HTR-8/SVneo (cell line): ENCODE results near the gene RUBCN.
"Not testable (repeated sequence)": the region's sequence is repeated elsewhere in the genome, so short reads cannot be mapped to it uniquely, and the experiment has no call there.

Experiments
- DNase-seq: peaks from one replicate; pipeline ENCODE4 v3.0.0; 2011; ENCODE audit warnings: low spot score, mixed read lengths; ENCODE audit not compliant: insufficient read length
- FAIRE-seq: peaks from 2 replicates; lab custom pipeline; 2011; peaks lifted over from hg19 to GRCh38; lab: Jason Lieb, UNC

The RUBCN gene

DNA sequence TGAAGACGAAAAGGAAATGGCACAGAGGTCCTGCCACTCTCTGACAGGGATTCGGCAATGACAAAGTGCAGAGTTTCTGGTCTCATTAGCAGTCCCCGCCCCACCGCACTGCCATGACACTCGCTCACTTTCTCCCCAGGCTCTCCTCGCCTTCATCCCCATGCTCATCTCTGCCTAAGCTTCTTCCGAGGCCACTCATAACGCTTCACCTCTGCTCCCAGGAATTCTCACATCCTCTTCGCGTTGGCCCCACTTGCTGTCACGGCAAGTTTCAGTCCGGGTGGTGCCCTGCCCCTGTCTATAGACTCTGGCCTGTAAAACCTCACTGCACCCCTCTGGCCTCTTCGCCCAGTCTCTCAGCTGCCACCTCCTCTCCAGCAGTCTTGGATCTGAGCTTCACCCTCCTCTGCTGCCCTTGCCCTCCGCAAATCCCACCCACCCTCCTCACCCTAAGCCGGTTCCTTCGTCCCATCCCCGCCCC, 654 bp downstream of the RUBCN start:
- DNase-seq (no peak), FAIRE-seq (no peak)

DNA sequence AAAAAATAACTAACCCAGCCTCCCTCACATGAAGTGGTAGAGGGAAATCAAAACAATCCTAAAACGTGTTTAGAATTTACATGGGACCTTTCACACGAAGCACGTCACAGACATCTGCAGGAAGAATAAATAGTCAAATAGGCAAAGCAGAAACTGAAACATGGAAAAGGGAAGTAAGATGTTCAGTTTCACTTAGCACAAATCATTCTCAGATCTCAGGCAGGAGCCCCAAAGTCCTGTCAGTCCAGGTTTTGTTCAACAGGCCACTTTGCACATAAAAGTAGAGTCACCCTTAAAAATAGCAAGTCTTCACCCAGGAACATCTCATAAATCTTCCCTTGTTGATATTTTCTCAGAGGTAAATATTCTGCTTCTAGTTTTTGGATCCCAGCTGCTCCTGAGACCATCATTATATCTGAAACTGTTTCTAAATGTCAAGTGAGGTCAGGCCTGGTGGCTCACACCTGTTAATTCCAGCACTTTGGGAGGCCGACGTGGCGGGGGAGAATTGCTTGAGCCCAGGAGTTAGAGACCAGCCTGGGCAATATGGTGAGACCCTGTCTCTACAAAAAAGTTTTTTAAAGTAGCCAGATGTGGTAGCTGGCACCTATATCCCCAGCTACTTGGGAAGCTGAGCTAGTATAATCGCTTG, 1.9 kb downstream of the RUBCN start:
- DNase-seq, result no peak

DNA sequence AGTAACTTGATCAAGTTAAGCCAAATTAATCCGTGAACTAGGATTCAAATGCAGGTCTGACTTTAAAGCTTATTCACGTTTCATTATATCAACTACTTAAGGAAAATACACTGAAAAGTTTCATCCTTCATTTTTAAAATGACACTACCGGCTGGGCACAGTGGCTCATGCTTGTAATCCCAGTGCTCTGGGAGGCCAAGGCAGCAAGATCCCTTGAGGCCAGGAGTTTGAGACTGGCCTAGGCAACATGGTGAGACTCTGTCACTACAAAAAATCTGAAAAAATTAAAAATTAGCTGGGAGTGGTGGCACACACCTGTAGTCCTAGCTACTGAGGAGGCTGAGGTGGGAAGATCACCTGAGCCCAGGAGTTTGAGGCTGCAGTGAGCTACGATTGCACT, 3.7 kb downstream of the RUBCN start:
- no peak for DNase-seq
- FAIRE-seq, result no peak

More for the DNA sequence above, 1.9 kb downstream of the RUBCN start:
- FAIRE-seq, result no peak

DNA sequence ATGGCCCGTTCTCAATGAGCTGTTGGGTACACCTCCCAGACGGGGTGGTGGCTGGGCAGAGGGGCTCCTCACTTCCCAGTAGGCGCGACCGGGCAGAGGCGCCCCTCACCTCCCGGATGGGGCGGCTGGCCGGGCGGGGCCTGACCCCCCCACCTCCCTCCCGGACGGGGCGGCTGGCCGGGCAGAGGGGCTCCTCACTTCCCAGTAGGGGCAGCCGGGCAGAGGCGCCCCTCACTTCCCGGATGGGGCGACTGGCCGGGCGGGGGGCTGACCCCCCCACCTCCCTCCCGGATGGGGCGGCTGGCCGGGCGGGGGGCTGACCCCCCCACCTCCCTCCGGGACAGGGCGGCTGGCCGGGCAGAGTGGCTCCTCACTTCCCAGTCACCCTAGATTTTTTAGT, 5.2 kb downstream of the RUBCN start:
- not testable (repeated sequence) for FAIRE-seq, DNase-seq

DNA sequence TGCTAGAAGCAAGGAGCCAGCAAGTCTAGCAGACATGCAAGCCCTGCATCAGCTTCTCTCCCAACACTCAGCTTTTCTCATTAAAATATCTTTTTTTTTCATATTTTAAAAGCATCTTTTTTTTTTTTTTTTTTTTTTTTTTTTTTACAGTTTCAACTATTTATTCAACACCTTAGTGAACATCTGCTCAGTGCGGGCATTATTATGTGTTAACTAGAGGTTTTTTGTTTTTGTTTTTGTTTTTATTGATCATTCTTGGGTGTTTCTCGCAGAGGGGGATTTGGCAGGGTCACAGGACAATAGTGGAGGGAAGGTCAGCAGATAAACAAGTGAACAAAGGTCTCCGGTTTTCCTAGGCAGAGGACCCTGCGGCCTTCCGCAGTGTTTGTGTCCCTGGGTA, 5.9 kb downstream of the RUBCN start:
- not testable (repeated sequence) for DNase-seq, FAIRE-seq

DNA sequence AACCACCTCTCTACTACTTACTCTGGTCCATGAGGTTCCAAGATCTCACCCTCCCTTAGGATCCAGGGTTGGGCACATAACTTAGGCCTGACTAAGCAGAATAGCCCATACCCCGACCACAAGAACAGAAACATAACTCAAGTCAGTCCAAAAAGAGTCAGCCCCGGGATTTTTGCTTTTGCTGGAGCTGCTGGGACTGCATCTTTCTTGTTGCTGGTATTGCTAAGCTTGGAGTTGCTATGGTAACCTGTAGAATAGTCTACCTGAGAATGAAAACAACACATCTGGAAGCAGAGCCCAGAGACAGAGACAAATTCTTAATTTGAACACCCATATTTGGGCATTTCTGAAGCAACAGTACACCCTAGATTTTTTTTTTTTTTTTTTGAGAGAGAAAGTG, 6.5 kb downstream of the RUBCN start:
- FAIRE-seq (no peak), DNase-seq (peak; percentile 81)

DNA sequence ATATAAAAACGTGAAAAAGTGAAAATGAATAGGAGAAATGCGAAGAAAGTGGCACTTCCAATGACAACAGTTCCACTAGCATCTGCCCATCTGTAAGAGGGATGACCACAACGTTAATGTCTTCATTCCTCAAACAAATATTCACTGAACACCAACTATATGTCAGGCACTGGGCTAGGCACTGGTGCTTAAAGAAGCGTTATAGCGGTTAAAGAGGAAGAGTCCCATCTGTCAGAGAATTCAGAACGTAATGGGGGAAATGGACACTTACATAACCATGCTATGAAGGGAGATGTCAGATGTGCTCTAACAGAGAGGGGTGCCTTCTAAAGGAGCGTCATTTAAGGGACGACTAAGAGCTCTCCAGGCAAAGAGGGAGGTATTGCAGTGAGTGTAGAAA, 8.2 kb downstream of the RUBCN start:
- FAIRE-seq (no peak), DNase-seq (no peak)

GRCh38 chr3:197727878-197728277, 8.8 kb downstream of the RUBCN start:
- DNase-seq, FAIRE-seq: not testable (repeated sequence)

- no peak for FAIRE-seq
These were observed 14.0 kb downstream of the RUBCN start for GRCh38 chr3:197722734-197723133.

DNA sequence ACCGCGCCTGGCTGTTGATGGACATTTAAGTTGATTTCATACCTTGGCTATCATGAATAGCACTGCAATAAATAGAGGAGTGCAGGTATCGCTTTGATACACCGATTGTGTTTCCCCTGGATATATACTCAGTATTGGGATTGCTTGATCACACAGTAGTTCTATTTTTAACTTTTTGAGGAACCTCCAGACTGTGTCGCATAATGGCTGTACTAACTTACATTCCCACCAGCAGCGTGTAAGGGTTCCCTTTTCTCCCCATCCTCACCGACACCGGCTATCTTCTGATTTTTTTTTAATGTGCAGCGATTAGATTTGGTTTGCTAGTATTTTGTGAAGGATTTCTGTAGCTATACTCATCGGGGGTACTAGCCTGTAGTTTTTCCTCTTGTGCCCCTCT, 16.0 kb downstream of the RUBCN start:
- no peak for DNase-seq
- no peak for FAIRE-seq

More at GRCh38 chr3:197722734-197723133, 14.0 kb downstream of the RUBCN start:
- no peak for DNase-seq

- no peak for FAIRE-seq
- DNase-seq, result peak; percentile 69
These were observed 17.8 kb downstream of the RUBCN start for GRCh38 chr3:197718891-197719290.

GRCh38 chr3:197714251-197714650, 22.5 kb downstream of the RUBCN start:
- DNase-seq (no peak), FAIRE-seq (no peak)

DNA sequence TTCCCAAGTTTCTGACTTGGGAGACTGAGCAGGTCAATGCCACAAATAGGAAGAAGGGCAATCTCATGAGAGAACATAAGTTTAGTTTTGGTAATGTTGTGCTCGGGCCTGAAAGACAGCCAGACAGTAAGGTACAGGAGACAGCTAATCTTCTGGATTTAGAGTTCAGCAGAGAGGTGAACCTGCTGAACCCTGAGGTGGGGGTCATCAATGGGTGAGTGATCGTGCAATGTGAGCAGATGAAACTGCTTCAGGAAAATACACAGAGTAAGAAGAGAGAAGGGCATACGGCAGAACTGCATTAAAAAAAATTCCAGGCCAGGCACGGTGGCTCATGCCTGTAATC, 23.3 kb downstream of the RUBCN start:
- DNase-seq, result no peak
- FAIRE-seq, result no peak

GRCh38 chr3:197711973-197712707, 24.6 kb downstream of the RUBCN start:
- FAIRE-seq, result peak; percentile 65

GRCh38 chr3:197710965-197711364, 25.7 kb downstream of the RUBCN start:
- not testable (repeated sequence) for FAIRE-seq, DNase-seq

More at GRCh38 chr3:197711973-197712707, 24.6 kb downstream of the RUBCN start:
- DNase-seq, result peak; percentile 93

GRCh38 chr3:197709135-197709534, 27.6 kb downstream of the RUBCN start:
- no peak for FAIRE-seq
- DNase-seq, result no peak

GRCh38 chr3:197706658-197707057, 30.0 kb downstream of the RUBCN start:
- no peak for FAIRE-seq
- no peak for DNase-seq

- no peak for DNase-seq
- FAIRE-seq, result no peak
These were observed 34.9 kb downstream of the RUBCN start for GRCh38 chr3:197701841-197702240.

GRCh38 chr3:197700095-197700494, 36.6 kb downstream of the RUBCN start:
- FAIRE-seq, result no peak
- no peak for DNase-seq

DNA sequence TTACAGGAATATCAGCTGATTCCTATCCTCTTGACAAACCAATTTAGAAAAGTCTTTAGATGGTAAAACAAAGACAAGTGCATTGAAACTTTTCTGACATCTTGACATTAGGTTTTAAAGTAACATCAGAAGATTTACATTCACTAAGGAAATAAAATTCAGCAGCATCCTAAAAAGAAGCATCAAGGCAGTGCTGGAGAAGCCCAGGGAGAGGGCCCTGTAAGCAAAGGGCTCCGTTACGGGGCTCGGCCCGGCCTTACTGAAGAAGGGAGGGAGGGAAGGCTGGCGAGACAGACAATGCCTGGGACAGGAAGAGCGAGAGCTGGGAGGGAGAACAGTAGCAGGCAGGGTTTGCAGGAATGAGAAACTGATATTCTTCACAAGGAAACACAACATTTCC, 39.3 kb downstream of the RUBCN start:
- DNase-seq (no peak), FAIRE-seq (no peak)

GRCh38 chr3:197694251-197694650, 42.5 kb downstream of the RUBCN start:
- FAIRE-seq (no peak), DNase-seq (no peak)

GRCh38 chr3:197692641-197693040, 44.1 kb downstream of the RUBCN start:
- DNase-seq (no peak), FAIRE-seq (no peak)
